ENCODE data around the gene PHF13.
"Not testable (repeated sequence)": the region's sequence is repeated elsewhere in the genome, so short reads cannot be mapped to it uniquely, and the experiment has no call there.

PHF13 gene

GRCh38 chr1:6640867-6641266, 27.3 kb downstream of the PHF13 start:
- H3K4me3 ChIP-seq (ENCODE audit: insufficient read depth, low read depth, low read length); H3K27ac ChIP-seq (ENCODE audit: insufficient read depth, low read depth, low read length, poor library complexity, severe bottlenecking); H3K9me3 ChIP-seq (ENCODE audit: control insufficient read depth, low read length); H3K4me1 ChIP-seq (ENCODE audit: control insufficient read depth, insufficient read depth, low read length); H3K27me3 ChIP-seq (ENCODE audit: control insufficient read depth, insufficient read depth, low read length, poor library complexity, severe bottlenecking): not testable (repeated sequence)
- WGBS, 2 experiments: 81 to 96% methylated on average over 3 of the region's 3 CpGs
- H3K36me3 ChIP-seq (ENCODE audit: control insufficient read depth, insufficient read depth, low read length): peaks cover 38% of the 10 kb centered on the region

GRCh38 chr1:6645018-6645417, 31.5 kb downstream of the PHF13 start:
- H3K27me3 ChIP-seq (ENCODE audit: control insufficient read depth, insufficient read depth, low read length, poor library complexity, severe bottlenecking): no peaks in the 10 kb centered on the region
- H3K27ac ChIP-seq (ENCODE audit: insufficient read depth, low read depth, low read length, poor library complexity, severe bottlenecking): no peak overlapping the region
- H3K4me3 ChIP-seq (ENCODE audit: insufficient read depth, low read depth, low read length): no peak overlapping the region
- H3K4me1 ChIP-seq (ENCODE audit: control insufficient read depth, insufficient read depth, low read length): no peaks in the 10 kb centered on the region
- H3K36me3 ChIP-seq (ENCODE audit: control insufficient read depth, insufficient read depth, low read length): peaks cover 24% of the 10 kb centered on the region
- H3K9me3 ChIP-seq (ENCODE audit: control insufficient read depth, low read length): no peaks in the 10 kb centered on the region
- WGBS, 2 experiments: 97% methylated on average over 7 of the region's 7 CpGs

GRCh38 chr1:6646499-6647148, 33.1 kb downstream of the PHF13 start:
- WGBS, 2 experiments: 70 to 76% methylated on average over 10 of the region's 10 CpGs
- H3K9me3 ChIP-seq (ENCODE audit: control insufficient read depth, low read length): no peaks in the 10 kb centered on the region
- no peaks in the 10 kb centered on the region for H3K4me1 ChIP-seq (ENCODE audit: control insufficient read depth, insufficient read depth, low read length)
- no peak overlapping the region for H3K4me3 ChIP-seq (ENCODE audit: insufficient read depth, low read depth, low read length)
- peaks cover 24% of the 10 kb centered on the region for H3K36me3 ChIP-seq (ENCODE audit: control insufficient read depth, insufficient read depth, low read length)
- no peaks in the 10 kb centered on the region for H3K27me3 ChIP-seq (ENCODE audit: control insufficient read depth, insufficient read depth, low read length, poor library complexity, severe bottlenecking)
- H3K27ac ChIP-seq (ENCODE audit: insufficient read depth, low read depth, low read length, poor library complexity, severe bottlenecking): no peak overlapping the region

GRCh38 chr1:6648556-6648955, 35.0 kb downstream of the PHF13 start:
- Histone ChIP-seq H3K27ac (ENCODE audit: insufficient read depth, low read depth, low read length, poor library complexity, severe bottlenecking) (no peak overlapping the region), H3K36me3 (ENCODE audit: control insufficient read depth, insufficient read depth, low read length) (peaks cover 33% of the 10 kb centered on the region), H3K27me3 (ENCODE audit: control insufficient read depth, insufficient read depth, low read length, poor library complexity, severe bottlenecking) (no peaks in the 10 kb centered on the region), H3K4me3 (ENCODE audit: insufficient read depth, low read depth, low read length) (no peak overlapping the region), H3K9me3 (ENCODE audit: control insufficient read depth, low read length) (no peaks in the 10 kb centered on the region), H3K4me1 (ENCODE audit: control insufficient read depth, insufficient read depth, low read length) (no peaks in the 10 kb centered on the region)
- WGBS, 2 experiments: 87 to 90% methylated on average over 6 of the region's 6 CpGs

- 95 to 96% methylated on average over 17 of the region's 17 CpGs for WGBS, 2 experiments
- Histone ChIP-seq H3K36me3 (ENCODE audit: control insufficient read depth, insufficient read depth, low read length) (peaks cover 20% of the 10 kb centered on the region), H3K27ac (ENCODE audit: insufficient read depth, low read depth, low read length, poor library complexity, severe bottlenecking) (no peak overlapping the region), H3K4me3 (ENCODE audit: insufficient read depth, low read depth, low read length) (no peak overlapping the region), H3K9me3 (ENCODE audit: control insufficient read depth, low read length) (no peaks in the 10 kb centered on the region), H3K27me3 (ENCODE audit: control insufficient read depth, insufficient read depth, low read length, poor library complexity, severe bottlenecking) (no peaks in the 10 kb centered on the region), H3K4me1 (ENCODE audit: control insufficient read depth, insufficient read depth, low read length) (no peaks in the 10 kb centered on the region)
Measured at GRCh38 chr1:6651909-6652308, 38.4 kb downstream of the PHF13 start.

- H3K27me3 ChIP-seq (ENCODE audit: control insufficient read depth, insufficient read depth, low read length, poor library complexity, severe bottlenecking): no peaks in the 10 kb centered on the region
- WGBS, 2 experiments: 87% methylated on average over 6 of the region's 6 CpGs
Measured at GRCh38 chr1:6652986-6653385, 39.5 kb downstream of the PHF13 start.

GRCh38 chr1:6653436-6654290, 40.1 kb downstream of the PHF13 start:
- no peaks in the 10 kb centered on the region for H3K4me1 ChIP-seq (ENCODE audit: control insufficient read depth, insufficient read depth, low read length)
- no peak overlapping the region for H3K27ac ChIP-seq (ENCODE audit: insufficient read depth, low read depth, low read length, poor library complexity, severe bottlenecking)
- no peaks in the 10 kb centered on the region for H3K27me3 ChIP-seq (ENCODE audit: control insufficient read depth, insufficient read depth, low read length, poor library complexity, severe bottlenecking)
- no peaks in the 10 kb centered on the region for H3K9me3 ChIP-seq (ENCODE audit: control insufficient read depth, low read length)
- peaks cover 20% of the 10 kb centered on the region for H3K36me3 ChIP-seq (ENCODE audit: control insufficient read depth, insufficient read depth, low read length)
- WGBS, 2 experiments: 94 to 96% methylated on average over 23 of the region's 23 CpGs
- H3K4me3 ChIP-seq (ENCODE audit: insufficient read depth, low read depth, low read length): no peak overlapping the region

More at GRCh38 chr1:6652986-6653385, 39.5 kb downstream of the PHF13 start:
- no peak overlapping the region for H3K27ac ChIP-seq (ENCODE audit: insufficient read depth, low read depth, low read length, poor library complexity, severe bottlenecking)
- no peaks in the 10 kb centered on the region for H3K4me1 ChIP-seq (ENCODE audit: control insufficient read depth, insufficient read depth, low read length)
- no peaks in the 10 kb centered on the region for H3K9me3 ChIP-seq (ENCODE audit: control insufficient read depth, low read length)
- peaks cover 20% of the 10 kb centered on the region for H3K36me3 ChIP-seq (ENCODE audit: control insufficient read depth, insufficient read depth, low read length)
- H3K4me3 ChIP-seq (ENCODE audit: insufficient read depth, low read depth, low read length): no peak overlapping the region

GRCh38 chr1:6657138-6657537, 43.6 kb downstream of the PHF13 start:
- H3K4me1 ChIP-seq (ENCODE audit: control insufficient read depth, insufficient read depth, low read length): no peaks in the 10 kb centered on the region
- no peaks in the 10 kb centered on the region for H3K9me3 ChIP-seq (ENCODE audit: control insufficient read depth, low read length)
- no peak overlapping the region for H3K4me3 ChIP-seq (ENCODE audit: insufficient read depth, low read depth, low read length)
- H3K27ac ChIP-seq (ENCODE audit: insufficient read depth, low read depth, low read length, poor library complexity, severe bottlenecking): no peak overlapping the region
- 95 to 96% methylated on average over 6 of the region's 6 CpGs for WGBS, 2 experiments
- no peaks in the 10 kb centered on the region for H3K27me3 ChIP-seq (ENCODE audit: control insufficient read depth, insufficient read depth, low read length, poor library complexity, severe bottlenecking)
- peaks cover 17% of the 10 kb centered on the region for H3K36me3 ChIP-seq (ENCODE audit: control insufficient read depth, insufficient read depth, low read length)

- H3K4me3 ChIP-seq (ENCODE audit: insufficient read depth, low read depth, low read length): no peak overlapping the region
- no peaks in the 10 kb centered on the region for H3K9me3 ChIP-seq (ENCODE audit: control insufficient read depth, low read length)
- WGBS, 2 experiments: 92 to 97% methylated on average over 4 to 5 of the region's 5 CpGs
- H3K4me1 ChIP-seq (ENCODE audit: control insufficient read depth, insufficient read depth, low read length): no peaks in the 10 kb centered on the region
- H3K27ac ChIP-seq (ENCODE audit: insufficient read depth, low read depth, low read length, poor library complexity, severe bottlenecking): no peak overlapping the region
- no peaks in the 10 kb centered on the region for H3K27me3 ChIP-seq (ENCODE audit: control insufficient read depth, insufficient read depth, low read length, poor library complexity, severe bottlenecking)
- H3K36me3 ChIP-seq (ENCODE audit: control insufficient read depth, insufficient read depth, low read length): peaks cover 5% of the 10 kb centered on the region
Measured at GRCh38 chr1:6658359-6659060, 45.0 kb downstream of the PHF13 start.

GRCh38 chr1:6660415-6661049, 47.0 kb downstream of the PHF13 start:
- 90 to 94% methylated on average over 6 of the region's 7 CpGs for WGBS, 2 experiments
- Histone ChIP-seq H3K36me3 (ENCODE audit: control insufficient read depth, insufficient read depth, low read length) (peaks cover 5% of the 10 kb centered on the region), H3K27me3 (ENCODE audit: control insufficient read depth, insufficient read depth, low read length, poor library complexity, severe bottlenecking) (no peaks in the 10 kb centered on the region), H3K9me3 (ENCODE audit: control insufficient read depth, low read length) (no peaks in the 10 kb centered on the region), H3K4me3 (ENCODE audit: insufficient read depth, low read depth, low read length) (no peak overlapping the region), H3K27ac (ENCODE audit: insufficient read depth, low read depth, low read length, poor library complexity, severe bottlenecking) (no peak overlapping the region), H3K4me1 (ENCODE audit: control insufficient read depth, insufficient read depth, low read length) (no peaks in the 10 kb centered on the region)

Measured in ectodermal cell (in vitro differentiated cells).